Colonic mucosa (tissue), 4 donors: ENCODE results near the gene NUDCD3. TPM values are rescaled to one million over a fixed set of nuclear protein-coding genes. Genes with fewer than 3 reads are reported as not detected.

Experiments used
- DNase-seq: peaks from one replicate; pipeline ENCODE4 v3.0.0-alpha.2; 2020
- H3K27ac ChIP-seq: fragments of 200-600 bp; one replicate; pipeline ENCODE4 v1.8.0; 2021
- H3K27me3 ChIP-seq: fragments of 200-600 bp; one replicate; pipeline ENCODE4 v1.8.0; 2021
- H3K36me3 ChIP-seq: fragments of 200-600 bp; one replicate; pipeline ENCODE4 v1.8.0; 2021
- H3K4me1 ChIP-seq: fragments of 200-600 bp; one replicate; pipeline ENCODE4 v1.8.0; 2021; ENCODE audit warnings: mild to moderate bottlenecking
- H3K4me3 ChIP-seq: fragments of 200-600 bp; one replicate; pipeline ENCODE4 v1.8.0; 2021
- H3K9ac ChIP-seq, 2 donors: one replicate each; pipeline ENCODE4 v1.7.0; 2013; ENCODE audit warnings: control low read depth in 2 of 2, low read depth in 2 of 2, low read length in 2 of 2
- H3K9me3 ChIP-seq: fragments of 200-600 bp; one replicate; pipeline ENCODE4 v1.8.0; 2021
- CTCF ChIP-seq: fragments of 200-600 bp; IDR thresholded peaks from one replicate; pipeline ENCODE4 v1.8.0; 2022; ENCODE audit warnings: antibody characterized with exemption, mild to moderate bottlenecking
- intact Hi-C: fragments of 100-400 bp; cut with DNase I; formaldehyde crosslinking; loops from one replicate; pipeline ENCODE4 v1.14.1; 2022
- total RNA-seq, 2 donors: library from RNA; stranded (reverse); fragmentation: NEBNext Ultra II Directional in 1 of 2; extraction: Animal tissue kit (Norgen Biotek cat#: 25700) in 1 of 2; gene quantifications; one replicate each; pipeline ENCODE4 v1.2.1, GENCODE V29; 2021
- donor health status: healthy.
- donor health status: DM: no; HTN: no; CAD: no.
- donor health status: DM: no; HTN: no; CAD: no.

Gene NUDCD3
- total RNA-seq, 2 donors from 2014 or later = 77.7 to 105 TPM

GRCh38 chr7:44521347-44522095 is 31.1 kb upstream of the NUDCD3 start:
- no peaks in the 10 kb centered on the region for H3K36me3 ChIP-seq
- no peak for DNase-seq

DNA sequence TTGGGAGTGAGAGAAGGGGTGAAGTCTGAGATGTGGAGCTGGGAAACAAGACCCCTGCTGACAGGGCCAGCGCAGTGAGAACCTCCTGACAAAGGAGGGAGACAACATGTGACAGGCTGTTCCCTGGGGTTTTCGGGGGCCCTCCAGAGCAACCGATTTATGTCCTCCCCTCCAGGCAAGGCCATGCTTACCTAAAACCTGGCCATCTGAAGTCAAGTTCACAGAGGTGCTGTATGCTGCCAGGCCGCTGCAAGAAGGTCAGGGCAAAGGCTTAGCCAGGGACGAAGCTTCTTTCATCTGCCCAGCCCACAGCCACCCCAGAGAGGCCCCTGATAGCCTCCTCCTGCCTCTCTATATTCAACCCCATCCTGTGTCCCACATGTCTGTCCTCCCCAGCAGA is 30.1 kb upstream of the NUDCD3 start:
- Histone ChIP-seq H3K36me3 (no peaks in the 10 kb centered on the region), H3K9ac (no peak overlapping the region), H3K9me3 (no peaks in the 10 kb centered on the region), H3K4me3 (no peak overlapping the region), H3K27ac (no peak overlapping the region), H3K27me3 (no peaks in the 10 kb centered on the region), H3K4me1 (no peaks in the 10 kb centered on the region)
- DNase-seq = no peak
- no peak for TF ChIP-seq CTCF
- intact Hi-C loops = no loop called here

More at GRCh38 chr7:44521347-44522095, 31.1 kb upstream of the NUDCD3 start:
- Histone ChIP-seq H3K9ac (no peak overlapping the region), H3K27me3 (no peaks in the 10 kb centered on the region), H3K9me3 (no peaks in the 10 kb centered on the region), H3K27ac (no peak overlapping the region), H3K4me3 (no peak overlapping the region), H3K4me1 (no peaks in the 10 kb centered on the region)
- intact Hi-C loops = no loop called here
- TF ChIP-seq CTCF = no peak

GRCh38 chr7:44519546-44519945 is 29.1 kb upstream of the NUDCD3 start:
- intact Hi-C loops = no loop called here
- no peak for TF ChIP-seq CTCF
- H3K27me3 ChIP-seq = no peaks in the 10 kb centered on the region
- no peak overlapping the region for H3K9ac ChIP-seq
- no peak overlapping the region for H3K27ac ChIP-seq
- H3K4me1 ChIP-seq = no peaks in the 10 kb centered on the region
- no peaks in the 10 kb centered on the region for H3K36me3 ChIP-seq
- no peak for DNase-seq
- no peaks in the 10 kb centered on the region for H3K9me3 ChIP-seq
- no peak overlapping the region for H3K4me3 ChIP-seq

GRCh38 chr7:44518761-44519160 is 28.3 kb upstream of the NUDCD3 start:
- no peak for TF ChIP-seq CTCF
- no peak overlapping the region for H3K9ac ChIP-seq
- H3K4me1 ChIP-seq = no peaks in the 10 kb centered on the region
- intact Hi-C loops = no loop called here
- no peak for DNase-seq
- H3K27me3 ChIP-seq = no peaks in the 10 kb centered on the region
- H3K27ac ChIP-seq = no peak overlapping the region
- H3K4me3 ChIP-seq = no peak overlapping the region
- H3K36me3 ChIP-seq = no peaks in the 10 kb centered on the region
- no peaks in the 10 kb centered on the region for H3K9me3 ChIP-seq

- intact Hi-C loops = no loop called here
- Histone ChIP-seq H3K4me1 (no peaks in the 10 kb centered on the region), H3K27me3 (no peaks in the 10 kb centered on the region), H3K27ac (no peak overlapping the region), H3K9me3 (no peaks in the 10 kb centered on the region), H3K9ac (no peak overlapping the region), H3K4me3 (no peak overlapping the region), H3K36me3 (no peaks in the 10 kb centered on the region)
- no peak for DNase-seq
- TF ChIP-seq CTCF = no peak
These were observed 26.7 kb upstream of the NUDCD3 start for GRCh38 chr7:44517175-44517574.
